ENCODE data around the gene ARHGEF11.

Gene ARHGEF11

GRCh38 chr1:156935505-156936128 is 109.9 kb downstream of the ARHGEF11 start:
- Histone ChIP-seq H4K20me1 (ENCODE audit: insufficient read depth, low read length, poor library complexity, severe bottlenecking) (no peaks in the 10 kb centered on the region), H3K79me2 (ENCODE audit: insufficient read depth, low read length) (no peaks in the 10 kb centered on the region), H3K4me3 (ENCODE audit: low read length, poor library complexity, severe bottlenecking) (no peak overlapping the region), H3K4me1 (ENCODE audit: insufficient read depth, low read length, poor library complexity, severe bottlenecking) (no peaks in the 10 kb centered on the region), H3K9me3 (ENCODE audit: insufficient read depth, low read depth, low read length) (no peaks in the 10 kb centered on the region), H3K27me3 (ENCODE audit: insufficient read depth, low read length, poor library complexity, severe bottlenecking) (no peaks in the 10 kb centered on the region), H3K36me3 (ENCODE audit: insufficient read depth, low read length) (no peaks in the 10 kb centered on the region), H3K9ac (ENCODE audit: low read depth, low read length, poor library complexity, severe bottlenecking) (no peak overlapping the region), H2AFZ (ENCODE audit: low read length) (no peak overlapping the region), H3K9me2 (replicated peaks; ENCODE audit: low read depth, low read length) (no peaks in the 10 kb centered on the region), H3F3A (ENCODE audit: low read depth) (no peaks in the 10 kb centered on the region), H3K4me2 (ENCODE audit: low read depth, low read length, poor library complexity, severe bottlenecking) (no peak overlapping the region)
- no peak for TF ChIP-seq CTCF (conservative IDR thresholded peaks at IDR 0.05; ENCODE audit: low read length)
- TF ChIP-seq EZH2phosphoT487 (IDR thresholded peaks at IDR 0.05; ENCODE audit: borderline replicate concordance): no peak

- Histone ChIP-seq H3K79me2 (ENCODE audit: insufficient read depth, low read length) (no peaks in the 10 kb centered on the region), H3K4me3 (ENCODE audit: low read length, poor library complexity, severe bottlenecking) (no peak overlapping the region), H3K4me1 (ENCODE audit: insufficient read depth, low read length, poor library complexity, severe bottlenecking) (no peaks in the 10 kb centered on the region), H3F3A (ENCODE audit: low read depth) (no peaks in the 10 kb centered on the region), H3K9me2 (replicated peaks; ENCODE audit: low read depth, low read length) (no peaks in the 10 kb centered on the region), H3K9ac (ENCODE audit: low read depth, low read length, poor library complexity, severe bottlenecking) (no peak overlapping the region), H3K9me3 (ENCODE audit: insufficient read depth, low read depth, low read length) (no peaks in the 10 kb centered on the region), H3K36me3 (ENCODE audit: insufficient read depth, low read length) (no peaks in the 10 kb centered on the region), H4K20me1 (ENCODE audit: insufficient read depth, low read length, poor library complexity, severe bottlenecking) (no peaks in the 10 kb centered on the region), H3K27me3 (ENCODE audit: insufficient read depth, low read length, poor library complexity, severe bottlenecking) (no peaks in the 10 kb centered on the region), H3K4me2 (ENCODE audit: low read depth, low read length, poor library complexity, severe bottlenecking) (no peak overlapping the region), H2AFZ (ENCODE audit: low read length) (no peak overlapping the region)
- TF ChIP-seq CTCF (conservative IDR thresholded peaks at IDR 0.05; ENCODE audit: low read length) (no peak), EZH2phosphoT487 (IDR thresholded peaks at IDR 0.05; ENCODE audit: borderline replicate concordance) (no peak)
These were observed 112.4 kb downstream of the ARHGEF11 start for GRCh38 chr1:156933136-156933535.

- Histone ChIP-seq H3F3A (ENCODE audit: low read depth) (no peaks in the 10 kb centered on the region), H3K4me1 (ENCODE audit: insufficient read depth, low read length, poor library complexity, severe bottlenecking) (no peaks in the 10 kb centered on the region), H3K27me3 (ENCODE audit: insufficient read depth, low read length, poor library complexity, severe bottlenecking) (peaks cover 4% of the 10 kb centered on the region), H3K9me3 (ENCODE audit: insufficient read depth, low read depth, low read length) (no peaks in the 10 kb centered on the region), H3K9ac (ENCODE audit: low read depth, low read length, poor library complexity, severe bottlenecking) (no peak overlapping the region), H3K4me3 (ENCODE audit: low read length, poor library complexity, severe bottlenecking) (no peak overlapping the region), H3K9me2 (replicated peaks; ENCODE audit: low read depth, low read length) (no peaks in the 10 kb centered on the region), H3K79me2 (ENCODE audit: insufficient read depth, low read length) (no peaks in the 10 kb centered on the region), H3K36me3 (ENCODE audit: insufficient read depth, low read length) (no peaks in the 10 kb centered on the region), H3K4me2 (ENCODE audit: low read depth, low read length, poor library complexity, severe bottlenecking) (no peak overlapping the region), H4K20me1 (ENCODE audit: insufficient read depth, low read length, poor library complexity, severe bottlenecking) (no peaks in the 10 kb centered on the region), H2AFZ (ENCODE audit: low read length) (no peak overlapping the region)
- TF ChIP-seq EZH2phosphoT487 (IDR thresholded peaks at IDR 0.05; ENCODE audit: borderline replicate concordance) (no peak), CTCF (conservative IDR thresholded peaks at IDR 0.05; ENCODE audit: low read length) (no peak)
These were observed 113.4 kb downstream of the ARHGEF11 start for GRCh38 chr1:156931974-156932710.
